ENCODE measurements around the gene SERP2.

GRCh38 chr13:44433863-44434765 is 60.5 kb downstream of the SERP2 start:
- TF ChIP-seq, protein P1, sequence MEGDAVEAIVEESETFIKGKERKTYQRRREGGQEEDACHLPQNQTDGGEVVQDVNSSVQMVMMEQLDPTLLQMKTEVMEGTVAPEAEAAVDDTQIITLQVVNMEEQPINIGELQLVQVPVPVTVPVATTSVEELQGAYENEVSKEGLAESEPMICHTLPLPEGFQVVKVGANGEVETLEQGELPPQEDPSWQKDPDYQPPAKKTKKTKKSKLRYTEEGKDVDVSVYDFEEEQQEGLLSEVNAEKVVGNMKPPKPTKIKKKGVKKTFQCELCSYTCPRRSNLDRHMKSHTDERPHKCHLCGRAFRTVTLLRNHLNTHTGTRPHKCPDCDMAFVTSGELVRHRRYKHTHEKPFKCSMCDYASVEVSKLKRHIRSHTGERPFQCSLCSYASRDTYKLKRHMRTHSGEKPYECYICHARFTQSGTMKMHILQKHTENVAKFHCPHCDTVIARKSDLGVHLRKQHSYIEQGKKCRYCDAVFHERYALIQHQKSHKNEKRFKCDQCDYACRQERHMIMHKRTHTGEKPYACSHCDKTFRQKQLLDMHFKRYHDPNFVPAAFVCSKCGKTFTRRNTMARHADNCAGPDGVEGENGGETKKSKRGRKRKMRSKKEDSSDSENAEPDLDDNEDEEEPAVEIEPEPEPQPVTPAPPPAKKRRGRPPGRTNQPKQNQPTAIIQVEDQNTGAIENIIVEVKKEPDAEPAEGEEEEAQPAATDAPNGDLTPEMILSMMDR (IDR thresholded peaks at IDR 0.05; ENCODE audit: low read depth, low read length): no peak
- TF ChIP-seq EZH2phosphoT487 (IDR thresholded peaks at IDR 0.05; ENCODE audit: low read depth): no peak
